Measurements from ENCODE around the gene LYPD1.

DNA sequence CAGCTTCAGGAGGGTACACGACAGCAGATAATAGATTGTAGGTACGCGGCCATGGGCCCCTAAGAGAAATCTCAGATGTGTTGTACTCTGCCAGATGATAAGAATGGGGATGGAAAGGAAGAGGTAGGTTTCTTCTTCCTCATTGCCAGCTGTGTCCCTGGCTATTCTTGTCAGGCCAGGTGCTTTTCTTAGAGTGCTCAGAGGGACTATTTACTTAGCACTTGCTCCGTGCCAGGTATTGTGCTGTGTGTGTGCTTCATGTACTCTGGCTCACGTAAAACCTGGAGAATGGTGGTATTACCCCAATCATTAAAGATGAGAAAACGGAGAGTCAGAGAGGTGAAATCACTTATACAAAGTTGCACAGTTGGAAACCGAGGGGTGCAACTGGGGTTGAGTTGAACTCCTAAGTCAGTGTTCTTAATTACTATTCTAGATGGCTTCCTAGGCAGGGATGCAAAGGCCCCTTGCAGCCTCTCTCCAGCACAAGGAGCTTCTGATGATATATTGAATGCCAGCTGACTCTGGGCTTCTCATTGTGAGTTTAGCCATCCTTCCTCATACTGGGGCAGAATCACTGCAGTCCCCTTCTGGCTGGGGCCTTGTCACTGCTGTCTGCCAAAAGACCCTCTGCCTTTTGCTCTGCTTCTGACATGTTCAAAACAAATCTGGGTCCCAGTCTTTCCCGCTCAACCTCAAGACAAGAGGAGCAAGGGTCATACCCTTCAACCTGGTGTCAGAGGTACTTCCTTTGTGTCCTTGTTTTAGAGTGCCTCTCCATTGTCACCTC, 60.7 kb downstream of the LYPD1 start:
- TF ChIP-seq CTCF (conservative IDR thresholded peaks at IDR 0.05; ENCODE audit: low read depth, low read length): no peak
- TF ChIP-seq FOS (IDR thresholded peaks at IDR 0.05; ENCODE audit: low read depth, low read length): no peak
- no peak for TF ChIP-seq RAD21 (IDR thresholded peaks at IDR 0.05; ENCODE audit: low read length)
- no peak for TF ChIP-seq POLR2A (IDR thresholded peaks at IDR 0.05; ENCODE audit: low read depth, low read length)
- TF ChIP-seq, protein P1, sequence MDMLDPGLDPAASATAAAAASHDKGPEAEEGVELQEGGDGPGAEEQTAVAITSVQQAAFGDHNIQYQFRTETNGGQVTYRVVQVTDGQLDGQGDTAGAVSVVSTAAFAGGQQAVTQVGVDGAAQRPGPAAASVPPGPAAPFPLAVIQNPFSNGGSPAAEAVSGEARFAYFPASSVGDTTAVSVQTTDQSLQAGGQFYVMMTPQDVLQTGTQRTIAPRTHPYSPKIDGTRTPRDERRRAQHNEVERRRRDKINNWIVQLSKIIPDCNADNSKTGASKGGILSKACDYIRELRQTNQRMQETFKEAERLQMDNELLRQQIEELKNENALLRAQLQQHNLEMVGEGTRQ (IDR thresholded peaks at IDR 0.05; ENCODE audit: low read depth, low read length): no peak
- no peak for TF ChIP-seq MAZ (IDR thresholded peaks at IDR 0.05; ENCODE audit: borderline replicate concordance, low read depth, low read length)
- no peak for TF ChIP-seq MXI1 (IDR thresholded peaks at IDR 0.05; ENCODE audit: borderline replicate concordance, low read depth, low read length)

Measured in IMR-90 (cell line).